ENCODE data around the gene RELB. TPM values are rescaled to one million over a fixed set of nuclear protein-coding genes. Genes with fewer than 3 reads are reported as not detected.

Gene RELB
- polyA plus RNA-seq, 1 experiment, result 9.9 TPM

DNA sequence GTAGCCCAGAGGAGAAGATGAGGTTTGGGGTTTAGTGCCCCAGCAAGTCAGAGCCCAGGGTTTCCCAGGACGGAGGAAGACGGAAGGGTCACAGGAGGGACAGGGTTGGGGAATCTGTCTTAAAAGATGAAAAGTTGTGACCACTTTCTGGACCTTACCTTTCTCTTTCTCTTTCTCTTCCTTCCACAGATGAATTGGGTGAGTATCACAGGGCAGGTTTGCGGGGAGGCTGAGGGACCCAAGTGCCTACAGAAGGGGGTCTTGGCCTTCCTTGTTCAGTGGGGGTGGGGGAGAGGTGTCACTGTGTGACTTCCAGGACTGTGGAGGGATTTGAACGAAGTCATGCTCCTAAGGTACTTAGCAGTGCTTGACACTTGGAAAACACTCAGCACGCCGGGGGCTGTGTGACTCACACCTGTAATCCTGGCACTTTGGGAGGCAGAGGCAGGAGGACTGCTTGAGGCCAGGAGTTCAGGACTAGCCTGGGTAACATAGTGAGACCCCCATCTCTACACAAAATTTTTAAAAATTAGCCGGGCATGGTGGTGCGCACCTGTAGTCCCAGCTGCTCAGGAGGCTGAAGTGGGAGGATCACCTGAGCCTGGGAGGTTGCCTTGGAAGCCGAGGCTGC is 8.5 kb downstream of the RELB start:
- H3K9me3 ChIP-seq (ENCODE audit: control insufficient read depth, insufficient read depth, low read length), result no peaks in the 10 kb centered on the region
- ChIA-PET CTCF (no interaction called here), POLR2A (no interaction called here)
- H3K27ac ChIP-seq (ENCODE audit: low read depth, low read length), result no peak overlapping the region
- no peak overlapping the region for H3K4me3 ChIP-seq (ENCODE audit: low read depth, low read length)
- H3K27me3 ChIP-seq (ENCODE audit: control insufficient read depth, insufficient read depth, low read length), result no peaks in the 10 kb centered on the region
- TF ChIP-seq, protein P1, sequence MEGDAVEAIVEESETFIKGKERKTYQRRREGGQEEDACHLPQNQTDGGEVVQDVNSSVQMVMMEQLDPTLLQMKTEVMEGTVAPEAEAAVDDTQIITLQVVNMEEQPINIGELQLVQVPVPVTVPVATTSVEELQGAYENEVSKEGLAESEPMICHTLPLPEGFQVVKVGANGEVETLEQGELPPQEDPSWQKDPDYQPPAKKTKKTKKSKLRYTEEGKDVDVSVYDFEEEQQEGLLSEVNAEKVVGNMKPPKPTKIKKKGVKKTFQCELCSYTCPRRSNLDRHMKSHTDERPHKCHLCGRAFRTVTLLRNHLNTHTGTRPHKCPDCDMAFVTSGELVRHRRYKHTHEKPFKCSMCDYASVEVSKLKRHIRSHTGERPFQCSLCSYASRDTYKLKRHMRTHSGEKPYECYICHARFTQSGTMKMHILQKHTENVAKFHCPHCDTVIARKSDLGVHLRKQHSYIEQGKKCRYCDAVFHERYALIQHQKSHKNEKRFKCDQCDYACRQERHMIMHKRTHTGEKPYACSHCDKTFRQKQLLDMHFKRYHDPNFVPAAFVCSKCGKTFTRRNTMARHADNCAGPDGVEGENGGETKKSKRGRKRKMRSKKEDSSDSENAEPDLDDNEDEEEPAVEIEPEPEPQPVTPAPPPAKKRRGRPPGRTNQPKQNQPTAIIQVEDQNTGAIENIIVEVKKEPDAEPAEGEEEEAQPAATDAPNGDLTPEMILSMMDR (IDR thresholded peaks at IDR 0.05; ENCODE audit: low read depth, low read length), result no peak
- no peak for DNase-seq (ENCODE audit: low read depth, low spot score)

DNA sequence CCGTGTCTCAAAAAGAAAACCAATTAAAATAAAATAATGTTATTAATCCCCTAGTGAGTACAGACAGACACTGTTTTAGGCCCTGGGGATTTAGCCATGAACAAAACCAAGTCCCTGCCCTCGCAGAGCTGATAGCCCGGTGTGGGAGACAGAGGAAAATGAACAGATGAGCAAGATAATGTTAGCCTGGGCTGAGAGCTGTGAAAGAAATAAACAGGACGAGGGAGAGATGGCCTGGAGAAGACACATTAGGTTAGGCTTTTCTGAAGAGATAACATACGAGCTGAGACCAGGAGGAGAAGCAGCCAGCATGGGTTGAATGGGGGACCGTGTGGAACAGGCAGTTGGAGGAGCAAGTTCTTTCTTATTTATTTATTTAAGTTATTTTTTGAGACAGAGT is 9.0 kb downstream of the RELB start:
- Histone ChIP-seq H3K27ac (ENCODE audit: low read depth, low read length) (no peak overlapping the region), H3K4me3 (ENCODE audit: low read depth, low read length) (no peak overlapping the region), H3K9me3 (ENCODE audit: control insufficient read depth, insufficient read depth, low read length) (no peaks in the 10 kb centered on the region), H3K27me3 (ENCODE audit: control insufficient read depth, insufficient read depth, low read length) (no peaks in the 10 kb centered on the region)
- DNase-seq (ENCODE audit: low read depth, low spot score), result no peak
- CTCF ChIA-PET, result no interaction called here
- TF ChIP-seq, protein P1 (IDR thresholded peaks at IDR 0.05; ENCODE audit: low read depth, low read length), result no peak
- POLR2A ChIA-PET, result interaction anchor here (0.6 kb wide), 2 partner anchors 9 to 29 kb away, joined by 3 to 5 read pairs; no protein-coding TSS in a partner anchor

DNA sequence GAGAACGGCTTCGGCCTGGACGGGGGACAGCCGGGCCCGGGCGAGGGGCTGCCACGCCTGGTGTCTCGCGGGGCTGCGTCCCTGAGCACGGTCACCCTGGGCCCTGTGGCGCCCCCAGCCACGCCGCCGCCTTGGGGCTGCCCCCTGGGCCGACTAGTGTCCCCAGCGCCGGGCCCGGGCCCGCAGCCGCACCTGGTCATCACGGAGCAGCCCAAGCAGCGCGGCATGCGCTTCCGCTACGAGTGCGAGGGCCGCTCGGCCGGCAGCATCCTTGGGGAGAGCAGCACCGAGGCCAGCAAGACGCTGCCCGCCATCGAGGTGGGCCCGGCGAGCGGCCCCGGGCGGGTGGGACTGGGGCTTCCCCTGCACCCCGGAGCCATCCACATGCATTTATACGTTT is 10.7 kb downstream of the RELB start:
- TF ChIP-seq, protein P1 (IDR thresholded peaks at IDR 0.05; ENCODE audit: low read depth, low read length), result no peak
- H3K4me3 ChIP-seq (ENCODE audit: low read depth, low read length), result no peak overlapping the region
- ChIA-PET CTCF (no interaction called here), POLR2A (no interaction called here)
- H3K27ac ChIP-seq (ENCODE audit: low read depth, low read length), result no peak overlapping the region
- no peaks in the 10 kb centered on the region for H3K9me3 ChIP-seq (ENCODE audit: control insufficient read depth, insufficient read depth, low read length)
- H3K27me3 ChIP-seq (ENCODE audit: control insufficient read depth, insufficient read depth, low read length), result no peaks in the 10 kb centered on the region
- no peak for DNase-seq (ENCODE audit: low read depth, low spot score)

DNA sequence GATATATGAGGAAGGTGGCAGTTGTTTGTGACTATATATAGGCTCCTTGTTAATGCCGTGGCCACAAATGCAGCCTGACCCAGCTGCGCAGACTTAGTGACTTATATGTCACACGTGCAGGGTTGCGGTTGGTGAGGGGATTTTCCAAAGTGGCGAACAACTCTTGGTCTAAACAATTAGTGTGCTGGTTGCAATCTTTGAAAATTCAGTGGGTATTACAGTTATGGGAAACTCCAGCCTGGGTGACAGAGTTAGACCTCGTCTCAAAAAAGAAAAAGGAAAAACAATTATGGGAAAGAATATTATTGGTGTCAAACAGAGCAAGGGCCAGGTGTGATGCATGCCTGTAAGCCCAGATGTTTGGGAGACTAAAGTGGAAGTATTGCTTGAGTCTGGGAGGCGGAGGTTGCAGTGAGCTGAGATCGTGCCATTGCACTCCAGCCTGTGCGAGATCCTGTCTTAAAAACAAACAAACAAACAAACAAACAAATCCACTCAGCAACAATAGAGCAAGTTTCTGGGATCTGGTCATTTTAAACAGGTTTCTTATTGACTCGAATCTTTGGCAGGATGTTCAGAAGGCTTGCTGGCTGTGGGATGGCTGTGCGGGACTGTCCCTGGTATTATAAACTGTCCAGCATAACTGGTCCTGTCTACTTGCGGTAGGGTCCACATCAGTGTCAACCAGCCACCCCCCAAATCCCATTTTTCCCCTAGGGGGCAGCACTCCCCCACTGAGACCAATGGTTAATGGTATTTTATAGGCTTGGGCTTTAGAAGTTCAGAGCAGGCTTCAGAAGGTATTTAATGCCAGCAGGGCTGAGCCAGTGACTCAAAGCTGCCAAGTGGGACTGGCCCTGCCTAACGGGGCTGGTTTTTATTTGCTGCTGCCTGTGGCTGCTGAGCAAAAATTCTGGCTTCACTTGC is 15.4 kb downstream of the RELB start:
- POLR2A ChIA-PET, result no interaction called here
- TF ChIP-seq, protein P1 (IDR thresholded peaks at IDR 0.05; ENCODE audit: low read depth, low read length), result peak; percentile 71
- Histone ChIP-seq H3K27me3 (ENCODE audit: control insufficient read depth, insufficient read depth, low read length) (no peaks in the 10 kb centered on the region), H3K9me3 (ENCODE audit: control insufficient read depth, insufficient read depth, low read length) (no peaks in the 10 kb centered on the region), H3K4me3 (ENCODE audit: low read depth, low read length) (no peak overlapping the region), H3K27ac (ENCODE audit: low read depth, low read length) (no peak overlapping the region)
- DNase-seq (ENCODE audit: low read depth, low spot score), result no peak
- CTCF ChIA-PET, result interaction anchor here (0.6 to 2.0 kb wide), 5 partner anchors 9 to 63 kb away, joined by 3 to 6 read pairs (median 3); no protein-coding TSS in a partner anchor

DNA sequence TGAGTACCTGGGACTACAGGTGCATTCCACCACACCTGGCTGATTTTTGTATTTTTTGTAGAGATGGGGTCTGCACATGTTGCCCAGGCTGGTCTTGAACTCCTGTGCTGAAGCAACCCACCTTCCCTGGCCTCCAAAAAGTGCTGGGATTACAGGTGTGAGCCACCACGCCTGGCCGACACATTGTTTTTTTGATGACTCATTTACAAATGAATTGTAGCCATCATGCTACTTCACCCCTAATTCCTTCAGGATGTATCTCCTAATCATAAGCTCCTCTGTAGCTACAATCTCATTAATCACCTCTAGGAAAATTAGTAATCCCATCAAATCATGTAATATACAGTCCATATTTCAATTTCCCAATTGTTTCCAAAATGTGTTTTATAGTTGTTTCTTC is 17.9 kb downstream of the RELB start:
- Histone ChIP-seq H3K9me3 (ENCODE audit: control insufficient read depth, insufficient read depth, low read length) (no peaks in the 10 kb centered on the region), H3K27ac (ENCODE audit: low read depth, low read length) (no peak overlapping the region), H3K4me3 (ENCODE audit: low read depth, low read length) (no peak overlapping the region), H3K27me3 (ENCODE audit: control insufficient read depth, insufficient read depth, low read length) (no peaks in the 10 kb centered on the region)
- ChIA-PET POLR2A (no interaction called here), CTCF (interaction anchor here (1.2 kb wide), 1 partner anchor 40 kb away, joined by 5 read pairs; no protein-coding TSS in a partner anchor)
- DNase-seq (ENCODE audit: low read depth, low spot score), result no peak
- TF ChIP-seq, protein P1 (IDR thresholded peaks at IDR 0.05; ENCODE audit: low read depth, low read length), result no peak

Measured in AG04450 (cell line).